ENCODE data around the gene CDH20. TPM values are rescaled to one million over a fixed set of nuclear protein-coding genes. Genes with fewer than 3 reads are reported as not detected.

Gene CDH20
- total and polyA plus RNA-seq, 2 of the 13 experiments (the other 11 are each of a cell fraction or from before 2014, with no cell fraction given): not detected

- TF ChIP-seq KMT2B (CRISPR knock-in tag; IDR thresholded peaks at IDR 0.05): no peak
- TF ChIP-seq TFE3 (CRISPR knock-in tag; IDR thresholded peaks at IDR 0.05): no peak
- TF ChIP-seq MEIS2 (CRISPR knock-in tag; IDR thresholded peaks at IDR 0.05): no peak
- TF ChIP-seq TOPORS (CRISPR knock-in tag; IDR thresholded peaks at IDR 0.05): no peak
- TF ChIP-seq ZNF501 (CRISPR knock-in tag; IDR thresholded peaks at IDR 0.05): no peak
- TF ChIP-seq CSRNP1 (CRISPR knock-in tag; IDR thresholded peaks at IDR 0.05): no peak
- no peak for TF ChIP-seq ZNF24 (IDR thresholded peaks at IDR 0.05)
- TF ChIP-seq ZNF589 (CRISPR knock-in tag; conservative IDR thresholded peaks at IDR 0.05): no peak
- no peak for TF ChIP-seq TCF12 (IDR thresholded peaks at IDR 0.05)
- no peak for TF ChIP-seq TCF12 (CRISPR knock-in tag; IDR thresholded peaks at IDR 0.05)
- TF ChIP-seq THYN1 (CRISPR knock-in tag; IDR thresholded peaks at IDR 0.05; ENCODE audit: borderline replicate concordance, low read depth): no peak
These were observed 236.1 kb downstream of the CDH20 start (continued) for GRCh38 chr18:61569176-61569892.
